ENCODE measurements around the gene NELL1.
"Not testable (repeated sequence)": the region's sequence is repeated elsewhere in the genome, so short reads cannot be mapped to it uniquely, and the experiment has no call there.

NELL1 gene

DNA sequence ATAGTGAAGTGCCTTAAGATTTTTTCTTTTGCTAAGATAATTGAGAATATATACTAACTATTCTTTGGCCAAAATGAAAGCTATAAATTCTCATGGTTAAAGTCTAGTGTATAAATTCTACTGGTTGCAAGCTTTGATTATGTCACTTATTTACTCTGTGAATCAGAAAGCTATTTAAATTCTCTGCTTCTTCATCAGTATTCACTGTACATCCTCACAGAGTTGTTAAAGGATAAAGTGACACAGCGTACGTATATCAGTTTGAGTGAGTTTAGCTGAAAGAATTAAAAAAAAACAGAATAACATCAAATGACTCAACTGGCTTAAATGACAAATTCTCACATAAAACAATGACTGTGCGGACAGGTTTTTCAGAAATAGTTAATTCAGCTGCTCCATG lies 453.1 kb downstream of the NELL1 start:
- DNase-seq, result no peak

DNA sequence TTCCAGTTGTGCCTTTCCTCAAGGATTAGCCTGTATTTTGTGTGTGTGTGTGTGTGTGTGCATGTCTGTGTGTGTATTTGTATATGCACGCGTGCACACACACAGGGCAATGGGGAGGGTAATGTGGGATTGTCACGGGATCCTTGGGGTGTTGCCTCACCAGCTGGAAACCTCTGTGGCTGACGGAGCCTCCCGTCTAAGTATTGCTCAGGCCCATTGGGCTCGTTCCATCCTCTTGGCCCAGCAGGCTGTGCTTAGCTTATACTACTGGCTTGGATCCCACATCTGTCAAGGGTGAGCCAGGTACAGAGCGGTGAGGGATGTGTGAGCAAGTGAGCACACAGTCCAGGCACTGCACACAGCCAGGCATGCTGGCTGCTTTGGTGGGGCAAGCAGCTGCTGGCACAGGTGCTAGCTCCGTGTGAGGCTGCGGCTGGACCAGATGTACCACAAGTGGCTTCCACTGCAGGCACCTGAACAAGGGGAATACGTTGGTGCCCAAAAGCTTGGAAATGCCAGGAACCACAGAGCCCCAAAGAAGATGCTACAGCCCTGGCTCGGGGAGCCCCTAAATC lies 462.8 kb downstream of the NELL1 start:
- no peak for DNase-seq

DNA sequence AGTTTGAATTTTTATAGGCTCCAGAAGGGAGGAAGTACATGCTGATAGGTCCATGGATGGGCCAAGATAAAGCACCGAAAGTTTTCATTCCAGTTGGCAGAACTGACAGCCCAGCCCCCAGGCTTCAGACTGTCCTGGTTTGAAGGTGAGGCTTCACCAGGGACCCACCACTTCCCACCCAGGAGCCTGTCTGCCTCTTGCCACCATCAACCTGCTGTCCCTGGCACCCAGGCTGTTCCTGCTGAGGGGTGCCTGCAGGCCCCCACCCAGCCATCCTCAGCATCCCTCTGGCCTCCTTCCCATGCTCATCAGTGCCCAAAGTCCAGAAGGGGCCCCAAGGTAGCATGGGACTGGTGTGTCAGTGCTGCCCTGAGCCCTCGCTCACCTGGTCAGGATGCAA lies 463.9 kb downstream of the NELL1 start:
- no peak for DNase-seq

DNA sequence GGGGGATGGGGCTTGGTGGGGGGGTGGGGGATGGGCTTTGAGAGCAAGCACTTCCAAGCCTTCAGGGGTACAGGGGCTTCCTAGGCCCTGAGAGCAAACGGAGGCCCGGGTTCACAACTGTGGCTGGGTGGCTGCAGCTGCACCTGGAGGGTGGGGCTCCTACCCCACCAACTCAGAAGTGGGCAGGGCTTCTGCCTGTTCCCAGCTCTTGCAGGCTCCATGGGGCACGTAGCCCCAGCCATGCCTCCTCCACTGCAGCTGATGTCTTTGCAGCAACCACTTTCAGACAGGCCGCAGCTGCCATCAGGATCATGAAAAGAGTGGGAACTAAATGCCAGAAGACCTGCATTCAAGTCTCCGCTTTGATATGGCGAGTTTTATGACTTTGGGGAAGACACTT lies 464.3 kb downstream of the NELL1 start:
- no peak for DNase-seq

DNA sequence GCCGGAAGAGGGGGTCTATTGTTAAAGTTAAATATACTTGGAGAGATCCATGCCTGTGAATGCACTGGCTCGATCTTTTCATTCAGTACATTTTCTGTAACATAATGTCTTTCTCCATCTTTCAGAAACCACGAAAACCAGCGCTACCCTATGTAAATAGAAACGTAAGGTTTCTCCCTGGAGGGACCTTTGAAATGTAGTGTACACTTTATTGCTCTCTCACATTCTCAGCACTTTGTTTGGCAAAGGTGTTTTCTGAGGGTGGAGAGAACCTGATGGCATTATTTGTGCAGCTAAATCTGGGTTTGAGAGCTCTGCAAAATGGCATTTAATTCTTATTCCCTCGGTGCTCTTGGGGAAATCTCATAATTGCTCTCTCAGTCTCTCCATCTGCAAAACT lies 468.4 kb downstream of the NELL1 start:
- no peak for DNase-seq

DNA sequence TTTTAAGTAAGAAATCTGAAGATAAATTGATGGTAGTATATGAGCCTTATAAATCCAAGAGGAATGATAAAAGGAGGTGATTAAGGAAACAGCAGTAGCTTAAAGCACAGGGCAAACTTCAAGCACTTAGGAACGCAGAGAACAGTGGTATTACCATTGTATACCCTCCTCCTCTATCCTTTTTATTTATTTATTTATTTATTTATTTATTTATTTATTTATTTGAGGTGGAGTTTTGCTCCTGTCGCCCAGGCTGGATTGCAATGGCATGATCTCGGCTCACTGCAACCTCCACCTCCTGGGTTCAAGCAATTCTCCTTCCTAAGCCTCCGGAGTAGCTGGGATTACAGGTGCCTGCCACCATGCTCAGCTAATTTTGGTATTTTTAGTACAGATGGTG lies 472.2 kb downstream of the NELL1 start:
- not testable (repeated sequence) for DNase-seq

DNA sequence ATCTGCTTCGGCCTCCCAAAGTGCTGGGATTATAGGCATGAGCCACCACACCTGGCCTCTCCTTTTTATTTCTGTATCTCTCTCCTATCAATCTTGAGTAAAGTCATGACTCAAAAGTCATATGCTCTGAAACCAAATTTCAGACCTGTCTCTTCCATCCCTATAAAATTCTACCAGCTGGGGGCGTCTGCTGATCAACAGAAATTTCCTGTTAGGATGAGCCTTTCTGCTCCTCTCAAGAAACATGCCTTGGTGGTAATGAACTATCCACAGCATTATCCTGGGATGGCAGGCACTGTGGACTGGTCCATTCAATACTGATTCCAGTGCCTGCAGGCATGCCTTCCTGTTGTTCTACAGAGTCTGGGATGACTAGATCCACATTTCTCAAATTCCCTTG lies 472.6 kb downstream of the NELL1 start:
- no peak for DNase-seq

DNA sequence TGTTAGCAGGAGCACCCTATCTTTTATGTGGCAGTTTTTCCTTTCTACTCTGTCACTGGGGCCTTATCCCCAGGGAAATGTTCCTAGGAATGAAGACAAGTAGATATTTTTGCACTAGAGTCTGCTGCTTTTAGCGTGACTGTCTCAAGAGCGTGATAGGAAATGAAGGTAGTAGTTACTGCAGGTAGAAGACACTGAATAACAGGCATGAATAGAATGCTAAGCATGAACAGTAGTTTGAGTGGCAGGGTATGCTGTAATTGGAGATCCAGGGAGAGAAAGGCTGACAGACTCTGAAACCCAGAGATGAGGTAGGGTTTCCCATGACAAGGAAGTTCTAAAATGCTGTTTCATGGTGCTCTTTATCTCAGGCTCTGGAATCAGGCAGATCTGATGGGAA lies 475.1 kb downstream of the NELL1 start:
- no peak for DNase-seq

DNA sequence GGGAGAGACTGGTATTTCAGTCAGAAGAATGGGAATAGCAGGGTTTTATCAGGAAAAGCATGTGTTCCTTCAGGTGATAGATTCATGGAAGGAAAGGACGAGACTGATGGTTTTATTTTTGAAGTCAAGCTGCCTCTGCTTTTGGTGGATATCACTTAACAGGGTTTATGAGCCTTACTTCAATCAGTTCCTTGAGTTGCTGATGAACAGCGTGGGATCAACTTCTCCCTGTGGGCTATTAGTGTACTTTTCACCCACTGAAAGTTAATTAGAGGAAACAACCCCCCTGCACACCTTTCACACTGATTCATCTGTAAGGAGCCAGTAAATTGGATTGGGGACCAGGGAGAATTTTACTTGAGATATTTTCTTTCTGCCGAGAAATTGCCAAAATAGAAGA lies 479.0 kb downstream of the NELL1 start:
- DNase-seq, result no peak

DNA sequence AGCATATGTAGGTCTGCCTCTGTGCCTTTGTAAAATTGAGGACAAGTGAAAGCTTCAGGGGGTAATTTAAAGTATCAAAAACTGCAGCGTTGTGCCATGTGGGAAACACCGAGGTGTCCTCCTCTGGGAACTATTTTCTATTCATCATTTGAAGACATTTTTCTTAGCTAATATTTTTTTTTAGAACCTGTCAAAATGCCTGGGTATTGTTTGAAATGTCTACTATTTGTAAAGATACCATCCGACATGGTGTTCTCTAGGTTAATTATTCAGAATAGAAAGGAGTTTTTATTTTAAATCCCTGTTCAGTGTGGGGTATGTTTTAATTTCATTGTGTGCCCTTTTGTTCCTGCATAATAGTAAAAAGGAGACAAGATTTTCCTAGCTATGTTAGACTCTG lies 490.8 kb downstream of the NELL1 start:
- DNase-seq, result no peak

DNA sequence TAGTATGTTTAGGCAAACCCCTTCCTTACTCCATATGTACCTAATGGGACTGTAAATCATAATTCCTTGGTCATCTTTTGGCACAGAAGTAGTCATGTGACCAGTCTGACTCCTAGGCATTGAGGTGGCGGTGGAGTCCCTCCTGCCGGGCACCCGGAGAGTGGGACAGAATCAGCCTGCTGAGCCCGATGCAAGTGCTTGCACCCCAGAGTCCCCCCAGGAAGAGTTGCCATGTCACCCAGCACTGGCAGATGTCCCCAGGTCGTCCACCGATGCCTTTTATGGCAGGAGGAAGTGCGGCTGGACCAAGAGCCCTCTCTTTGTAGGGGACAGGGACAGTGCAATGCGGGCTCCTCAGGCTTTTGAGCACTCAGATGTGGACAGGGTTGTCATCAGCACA lies 500.3 kb downstream of the NELL1 start:
- no peak for DNase-seq

DNA sequence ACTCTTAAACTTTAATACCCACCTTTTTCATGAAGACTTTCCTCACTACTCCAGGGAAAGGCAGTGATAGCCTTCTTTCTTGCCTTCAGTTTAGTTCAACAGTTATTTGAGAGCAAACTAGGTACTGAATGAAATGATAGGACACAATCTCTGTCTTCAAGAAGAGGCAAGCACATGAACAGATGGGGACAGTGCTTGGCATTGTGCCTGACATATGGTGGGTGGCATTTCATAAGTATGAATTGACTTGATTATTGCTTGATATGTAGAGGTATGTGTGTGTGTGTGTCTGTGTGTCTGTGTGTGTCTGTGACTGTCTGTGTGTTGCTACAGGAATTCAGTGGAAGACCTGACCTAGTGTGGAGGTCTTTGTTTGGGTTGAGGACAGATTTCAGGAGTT lies 504.1 kb downstream of the NELL1 start:
- no peak for DNase-seq

DNA sequence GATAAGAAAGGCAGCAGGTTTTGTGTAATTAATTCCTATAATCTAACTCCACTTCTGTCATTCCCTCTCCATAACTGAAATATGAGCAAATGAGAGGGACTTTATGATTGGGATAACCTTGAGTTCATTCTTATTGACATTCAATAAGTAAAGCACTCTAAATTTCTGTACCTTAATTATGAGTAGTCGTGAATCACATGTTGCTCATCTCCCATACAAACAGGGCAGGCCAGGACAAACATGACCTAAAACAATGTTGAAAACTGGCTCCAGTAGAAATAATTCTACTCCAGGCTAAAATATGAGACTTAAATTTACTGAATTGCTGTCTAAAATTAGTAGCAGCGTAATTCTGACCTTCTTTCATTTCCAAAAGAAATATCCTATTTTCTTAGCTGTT lies 505.4 kb downstream of the NELL1 start:
- no peak for DNase-seq

DNA sequence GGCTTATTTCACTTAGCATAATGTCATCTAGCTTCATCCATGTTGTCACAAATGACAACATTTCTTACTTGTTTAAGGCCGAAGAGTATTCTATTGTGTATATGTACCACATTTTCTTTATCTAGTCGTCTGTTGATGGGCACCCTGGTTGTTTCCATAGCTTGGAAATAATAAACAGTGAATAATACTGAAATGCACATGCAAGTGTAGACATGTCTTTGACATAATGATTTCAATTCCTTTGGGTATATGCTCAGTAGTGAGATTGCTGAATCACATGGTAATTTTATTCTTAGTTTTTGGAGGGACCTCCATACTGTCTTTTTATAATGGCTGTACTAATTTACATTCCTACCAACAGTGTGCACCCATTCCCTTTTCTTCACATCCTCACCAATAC lies 508.0 kb downstream of the NELL1 start:
- DNase-seq, result no peak

DNA sequence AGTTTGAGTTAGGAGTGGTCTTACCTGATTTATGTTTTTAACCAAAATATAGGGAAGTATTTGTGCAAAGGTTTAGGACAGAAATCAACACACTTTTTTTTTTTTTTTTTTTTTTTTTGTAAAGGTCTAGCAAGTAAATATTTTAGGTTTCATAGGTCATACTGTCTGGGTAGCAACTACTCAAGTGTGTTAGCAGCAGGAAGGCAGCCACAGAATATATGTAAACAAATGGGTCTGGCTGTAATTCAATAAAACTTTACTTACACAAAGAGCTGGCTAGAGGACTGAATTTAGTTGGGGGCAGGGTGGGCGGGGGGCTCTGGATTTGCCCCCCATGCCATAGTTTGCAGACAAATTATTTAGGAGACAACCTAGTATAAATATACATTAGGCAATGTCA lies 510.4 kb downstream of the NELL1 start:
- DNase-seq, result no peak

DNA sequence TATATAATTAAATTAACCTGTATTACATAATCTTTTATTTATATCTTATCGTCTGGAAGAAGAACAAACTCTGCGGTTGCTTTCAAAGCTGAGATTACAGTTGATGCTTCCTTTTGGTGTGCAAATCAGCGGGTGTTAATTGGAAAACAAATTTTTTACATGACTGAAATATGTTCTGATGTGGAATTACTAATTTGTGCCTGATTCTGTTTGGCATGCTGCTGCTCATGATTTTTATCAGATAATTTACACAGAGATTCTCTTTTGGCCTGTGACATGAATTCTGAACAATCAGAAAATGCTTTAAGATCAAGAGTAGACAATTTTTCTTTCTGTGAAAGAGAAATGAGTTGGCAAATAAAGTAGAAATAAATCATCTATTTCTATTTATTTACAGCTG lies 510.8 kb downstream of the NELL1 start:
- DNase-seq, result no peak

DNA sequence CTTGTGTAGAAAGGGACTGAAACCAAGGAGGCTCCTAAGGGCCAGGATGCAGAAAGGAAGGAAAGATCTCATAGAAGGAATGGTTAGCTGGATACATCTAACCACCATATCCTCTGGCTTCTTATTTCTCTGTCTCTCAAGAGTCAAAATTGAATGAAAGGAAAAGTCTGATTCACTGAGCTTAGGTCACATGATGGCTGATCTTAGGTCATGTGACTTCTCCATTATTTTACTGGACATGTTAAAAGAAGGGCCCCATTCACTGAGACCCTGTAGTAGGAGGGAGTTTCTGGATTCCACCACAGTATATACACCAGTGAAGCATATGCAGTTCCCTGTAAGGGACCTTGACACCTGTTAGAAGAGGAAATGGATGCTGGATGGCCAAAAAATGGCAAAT lies 516.6 kb downstream of the NELL1 start:
- DNase-seq, result no peak

DNA sequence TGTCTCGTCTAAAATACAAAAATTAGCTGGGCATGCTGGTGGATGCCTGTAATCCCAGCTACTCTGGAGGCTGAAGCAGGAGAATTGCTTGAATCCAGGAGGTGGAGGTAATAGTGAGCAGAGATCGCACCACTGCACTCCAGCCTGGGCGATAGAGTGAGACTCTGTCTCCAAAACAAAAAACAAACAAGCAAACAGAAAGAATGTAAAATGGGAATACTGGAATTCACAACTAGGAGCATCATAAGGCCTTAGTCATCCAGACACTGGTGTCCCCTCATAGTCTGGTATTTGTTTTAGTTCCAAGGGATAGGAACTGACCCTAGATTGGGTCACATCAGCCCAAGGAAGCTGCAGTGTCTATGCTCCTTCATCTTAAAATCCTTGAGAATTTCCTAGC lies 520.8 kb downstream of the NELL1 start:
- no peak for DNase-seq

DNA sequence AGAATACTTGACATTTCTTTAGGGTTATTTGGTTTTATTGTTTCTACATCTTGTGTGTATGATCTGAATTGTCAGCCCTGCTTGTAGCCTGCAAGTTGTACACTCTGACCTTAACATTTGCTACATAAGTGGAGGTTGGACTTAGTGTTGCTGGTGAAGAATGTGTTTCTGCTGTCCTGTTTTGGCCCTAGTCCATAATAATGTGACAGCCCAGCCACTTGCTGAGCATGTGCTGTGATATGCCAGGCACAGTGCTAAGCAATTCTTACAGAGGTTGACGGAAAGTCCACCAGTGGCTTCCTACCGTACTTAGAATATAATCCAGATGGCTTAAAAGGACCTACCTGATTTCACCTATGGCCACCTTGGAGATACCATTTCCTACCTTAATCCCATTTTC lies 526.6 kb downstream of the NELL1 start:
- no peak for DNase-seq

DNA sequence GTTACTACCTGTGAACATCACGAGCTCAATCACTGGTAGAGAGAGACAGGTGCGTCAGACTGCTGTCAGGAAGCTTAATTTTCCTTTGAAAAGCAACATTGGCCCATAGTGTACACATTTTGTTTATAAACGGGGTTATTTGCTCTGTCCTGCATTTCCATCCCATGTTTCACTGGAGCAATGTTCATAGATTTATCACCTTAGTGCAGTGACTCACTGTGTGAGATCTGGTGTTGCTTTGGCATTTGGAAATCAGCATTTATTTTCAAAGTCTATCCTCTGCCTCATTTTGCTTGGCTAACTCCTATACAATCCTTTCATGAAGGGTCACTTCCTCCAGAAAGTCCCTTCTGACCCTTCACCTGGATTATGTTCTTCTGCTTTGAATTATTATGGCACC lies 529.1 kb downstream of the NELL1 start:
- DNase-seq, result no peak

DNA sequence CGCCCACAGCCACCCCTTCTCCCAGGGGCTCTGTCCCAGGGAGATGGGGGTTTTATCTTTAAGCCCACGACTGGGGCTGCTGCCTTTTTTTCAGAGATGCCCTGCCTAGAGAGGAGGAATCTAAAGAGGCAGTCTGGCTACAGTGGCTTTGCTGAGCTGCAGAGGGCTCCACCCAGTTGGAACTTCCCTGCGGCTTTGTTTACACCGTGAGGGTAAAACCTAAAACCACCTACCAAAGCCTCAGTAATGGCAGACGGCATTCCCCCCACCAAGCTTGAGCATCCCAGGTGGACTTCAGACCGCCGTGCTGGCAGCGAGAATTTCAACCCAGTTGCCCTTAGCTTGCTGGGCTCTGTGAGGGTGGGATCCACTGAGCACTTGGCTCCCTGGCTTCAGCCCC lies 535.8 kb downstream of the NELL1 start:
- no peak for DNase-seq

DNA sequence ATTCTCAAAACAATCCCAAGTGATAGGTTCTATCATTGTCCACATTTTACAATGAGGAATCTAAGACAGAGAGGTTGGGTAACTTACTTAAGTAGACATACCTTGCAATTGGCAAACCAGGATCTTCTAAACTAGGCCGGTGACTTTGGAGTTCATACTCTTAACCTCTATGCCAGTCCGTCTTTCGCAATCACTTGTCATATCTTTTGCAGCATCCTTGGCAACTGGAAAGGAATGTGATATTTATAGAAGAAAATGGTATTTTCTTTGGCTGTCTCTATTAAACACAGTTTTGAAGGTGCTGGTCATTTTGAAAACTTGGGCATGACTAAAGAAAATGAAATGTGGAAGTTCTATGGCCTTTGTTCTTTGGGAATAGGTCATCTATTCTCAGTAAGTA lies 556.5 kb downstream of the NELL1 start:
- no peak for DNase-seq

DNA sequence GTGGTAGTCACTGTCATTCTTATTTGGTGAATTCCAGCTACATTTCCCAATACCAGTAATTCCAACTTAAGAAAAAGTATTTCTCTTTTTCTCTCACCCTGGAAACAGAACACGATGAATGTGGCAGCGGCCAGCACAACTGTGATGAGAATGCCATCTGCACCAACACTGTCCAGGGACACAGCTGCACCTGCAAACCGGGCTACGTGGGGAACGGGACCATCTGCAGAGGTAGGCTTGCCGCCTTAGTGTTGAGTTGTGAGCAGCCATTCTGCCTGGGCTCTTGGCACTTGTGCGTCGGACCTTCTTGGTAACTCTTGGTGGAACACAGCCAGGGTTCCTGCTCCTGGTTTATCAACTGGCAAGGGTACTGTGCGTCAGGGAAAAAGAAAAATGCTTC lies 559.8 kb downstream of the NELL1 start:
- no peak for DNase-seq

DNA sequence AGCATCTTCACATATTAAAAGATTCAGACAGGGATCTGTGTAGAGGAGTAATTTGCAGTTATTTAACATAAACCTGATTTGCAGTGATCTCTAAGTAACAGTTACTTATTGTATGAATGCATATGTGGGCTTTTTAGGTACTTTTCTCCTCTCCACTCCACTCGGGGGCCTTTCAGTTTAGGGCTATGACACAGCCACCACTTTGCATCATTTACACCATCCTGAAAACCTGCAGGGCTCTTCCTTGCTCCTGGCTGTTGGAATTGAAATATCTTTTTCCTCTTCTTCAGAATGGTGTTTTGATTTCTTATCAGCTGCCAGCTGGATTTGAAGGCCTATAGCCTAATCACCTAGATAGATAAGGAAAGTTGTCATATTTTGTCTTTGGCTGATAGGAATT lies 580.8 kb downstream of the NELL1 start:
- no peak for DNase-seq

DNA sequence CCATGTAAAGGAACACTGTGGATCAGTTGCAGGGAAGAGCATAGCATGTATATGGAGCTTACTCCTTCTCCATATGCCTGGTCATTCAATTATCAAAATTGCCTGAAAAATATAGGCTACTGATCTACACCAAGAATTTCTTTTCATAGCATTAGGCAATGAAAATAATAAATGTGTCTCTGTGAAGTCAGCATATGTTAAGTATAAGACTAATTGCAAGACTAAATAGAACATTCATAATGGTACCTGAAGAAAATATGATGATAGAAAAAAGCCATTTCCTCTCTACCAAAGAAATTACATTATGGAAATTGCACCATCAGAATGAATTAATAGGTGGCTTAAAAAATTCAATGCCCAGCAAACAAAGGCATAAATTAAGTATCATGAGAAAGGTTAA lies 584.7 kb downstream of the NELL1 start:
- DNase-seq, result no peak

DNA sequence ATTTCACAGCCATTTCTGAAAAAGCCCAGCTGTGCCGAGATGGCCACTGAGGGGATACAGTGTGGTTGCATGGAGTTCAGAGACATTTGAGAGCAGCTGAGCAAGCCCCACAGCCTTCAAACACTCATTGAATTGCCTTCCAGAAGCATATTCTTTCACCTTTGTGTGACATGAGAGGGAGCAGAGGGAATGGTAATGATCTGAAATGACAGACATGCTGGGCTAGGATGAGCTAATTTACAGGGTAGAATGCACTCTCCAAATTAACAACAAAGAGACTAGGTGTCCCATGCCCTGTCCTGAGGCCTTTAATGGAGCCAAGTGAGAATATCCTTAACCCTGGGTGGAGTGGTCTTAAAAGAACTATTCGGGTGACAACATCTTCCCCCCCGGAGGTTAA lies 585.4 kb downstream of the NELL1 start:
- no peak for DNase-seq
